Endothelial cell of umbilical vein (primary cell): Measurements from ENCODE around the gene SLC7A8.

Experiments used
- EZH2 ChIP-seq: IDR thresholded peaks from 2 replicates; pipeline ENCODE4 v1.6.1; 2012; ENCODE audit warnings: borderline replicate concordance, low read depth, mild to moderate bottlenecking, moderate library complexity, low read length, inconsistent platforms; ENCODE audit not compliant: severe bottlenecking
- POLR2A ChIP-seq: IDR thresholded peaks from 2 replicates; pipeline ENCODE4 v1.6.1; 2012; ENCODE audit warnings: low read depth, mild to moderate bottlenecking, control low read depth, low read length

DNA sequence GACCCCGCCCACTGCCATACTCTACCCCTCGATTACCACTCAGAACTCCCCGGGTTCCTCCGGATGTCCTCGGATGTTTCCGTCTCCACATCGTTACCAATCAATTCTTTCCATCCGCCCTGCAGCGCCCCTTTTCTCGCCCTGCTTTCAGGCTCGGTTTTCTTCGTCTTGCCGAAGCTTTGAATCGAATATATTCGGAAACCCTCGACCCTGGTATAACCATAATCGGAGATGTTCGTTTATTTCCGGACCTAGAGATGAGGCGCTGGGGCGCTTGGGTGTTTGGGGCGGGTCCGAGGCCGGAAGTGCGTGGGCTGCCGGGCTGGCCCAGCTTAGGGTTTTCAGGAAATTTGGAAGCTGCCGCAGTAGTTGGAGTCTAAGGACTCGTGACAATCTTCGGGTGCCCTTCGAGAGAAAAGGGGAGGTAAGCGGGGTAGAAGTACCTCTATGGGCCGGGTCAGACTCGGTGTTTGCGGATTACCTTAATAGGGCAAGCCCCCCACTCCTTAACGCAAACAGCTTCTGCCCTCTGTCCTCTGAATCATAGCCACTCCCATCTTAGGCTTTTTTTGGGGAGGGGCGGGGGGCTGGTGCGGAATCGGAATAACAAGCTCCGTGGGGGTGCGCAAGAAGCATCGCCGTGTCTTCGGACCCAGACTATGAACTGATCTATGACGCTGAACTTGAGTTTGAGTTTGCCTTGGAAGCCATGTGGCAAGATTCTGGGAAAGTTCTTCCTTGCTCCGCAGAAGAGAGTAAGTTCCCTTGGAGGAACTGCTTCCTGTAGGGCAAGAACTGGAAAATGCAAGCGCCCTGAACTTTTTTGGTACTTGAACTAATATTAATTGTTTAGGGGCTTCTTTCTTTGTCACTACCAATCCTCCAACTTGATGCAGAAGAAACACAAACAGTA lies 88.0 kb downstream of the SLC7A8 start, which contains the start of gene C14orf119:
- TF ChIP-seq EZH2 (no peak), POLR2A (peak; percentile 66)
